NCI-H2081 treated with DMSO at 0.1 percent for 48 hours (cell line): ENCODE measurements around the gene PGK1.
"Not testable (repeated sequence)": the region's sequence is repeated elsewhere in the genome, so short reads cannot be mapped to it uniquely, and the experiment has no call there.

ENCODE experiments used
- DNase-seq: peaks from one replicate; lab custom pipeline; 2025; lab: John Stamatoyannopoulos, UW

The PGK1 gene

GRCh38 chrX:78103623-78104446, at the start of gene PGK1:
PGK1 (plus strand) TSS chrX:78104248; CDS start chrX:78104341, 93 bp downstream.
- DNase-seq: peak; percentile 67

- DNase-seq: no peak
These were observed 40.4 kb upstream of the PGK1 start for GRCh38 chrX:78063687-78064086.

GRCh38 chrX:78064152-78064551, 39.9 kb upstream of the PGK1 start:
- DNase-seq: no peak

- DNase-seq: not testable (repeated sequence)
These were observed 39.1 kb upstream of the PGK1 start for GRCh38 chrX:78064698-78065601.

GRCh38 chrX:78066110-78066509, 37.9 kb upstream of the PGK1 start:
- no peak for DNase-seq

- no peak for DNase-seq
These were observed 32.7 kb upstream of the PGK1 start for GRCh38 chrX:78071331-78071730.

- not testable (repeated sequence) for DNase-seq
These were observed 30.6 kb upstream of the PGK1 start for GRCh38 chrX:78073147-78074077.

- no peak for DNase-seq
These were observed 30.0 kb upstream of the PGK1 start for GRCh38 chrX:78074088-78074487.

- DNase-seq: no peak
These were observed 28.2 kb upstream of the PGK1 start for GRCh38 chrX:78075787-78076389.

- DNase-seq: not testable (repeated sequence)
These were observed 22.6 kb upstream of the PGK1 start for GRCh38 chrX:78081413-78081812.

GRCh38 chrX:78092296-78092695, 11.8 kb upstream of the PGK1 start:
- DNase-seq: no peak

- no peak for DNase-seq
These were observed 5.9 kb upstream of the PGK1 start for GRCh38 chrX:78098108-78098507.

- no peak for DNase-seq
These were observed 2.0 kb upstream of the PGK1 start for GRCh38 chrX:78102091-78102490.

GRCh38 chrX:78103001-78103622, 936 bp upstream of the PGK1 start:
- DNase-seq: no peak

GRCh38 chrX:78104447-78105176, 564 bp downstream of the PGK1 start:
- no peak for DNase-seq

GRCh38 chrX:78105944-78106650, 2.0 kb downstream of the PGK1 start:
- no peak for DNase-seq

- no peak for DNase-seq
These were observed 2.6 kb downstream of the PGK1 start for GRCh38 chrX:78106651-78106986.

- DNase-seq: no peak
These were observed 5.4 kb downstream of the PGK1 start for GRCh38 chrX:78109458-78109857.

GRCh38 chrX:78111140-78111931, 7.3 kb downstream of the PGK1 start:
- DNase-seq: no peak
